CD4-positive, alpha-beta T cell treated with Interferon gamma for 1 hour (primary cell): ENCODE data around the gene KRT1.

Experiments
- DNase-seq: peaks from one replicate; pipeline ENCODE4 v3.0.0-alpha.2; 2020

KRT1 gene

GRCh38 chr12:52659395-52659794, 20.8 kb downstream of the KRT1 start:
- no peak for DNase-seq

- no peak for DNase-seq
Measured at GRCh38 chr12:52658196-52658595, 22.0 kb downstream of the KRT1 start.

- no peak for DNase-seq
Measured at GRCh38 chr12:52657250-52657902, 22.8 kb downstream of the KRT1 start.

GRCh38 chr12:52656616-52657015, 23.6 kb downstream of the KRT1 start:
- DNase-seq = no peak

DNA sequence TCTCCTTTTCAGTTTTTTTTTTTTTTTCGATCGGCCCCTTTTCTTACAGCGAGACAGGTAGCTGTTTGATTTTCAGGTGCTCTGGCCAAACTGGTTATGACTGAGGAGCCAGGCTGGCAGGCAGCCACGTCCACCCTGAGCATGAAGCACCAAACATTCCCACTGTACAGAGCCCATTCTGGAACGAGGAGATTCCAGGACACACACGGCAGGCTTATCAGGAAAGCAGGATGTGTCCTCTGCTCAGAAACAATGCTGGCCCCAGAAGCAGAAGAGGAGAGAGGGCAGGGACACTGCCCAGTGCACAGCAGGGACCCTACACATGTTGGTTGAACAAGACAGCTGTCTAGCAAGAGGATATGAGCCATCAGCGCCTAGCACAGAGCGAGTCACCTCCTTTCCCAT, 24.5 kb downstream of the KRT1 start:
- DNase-seq = no peak

DNA sequence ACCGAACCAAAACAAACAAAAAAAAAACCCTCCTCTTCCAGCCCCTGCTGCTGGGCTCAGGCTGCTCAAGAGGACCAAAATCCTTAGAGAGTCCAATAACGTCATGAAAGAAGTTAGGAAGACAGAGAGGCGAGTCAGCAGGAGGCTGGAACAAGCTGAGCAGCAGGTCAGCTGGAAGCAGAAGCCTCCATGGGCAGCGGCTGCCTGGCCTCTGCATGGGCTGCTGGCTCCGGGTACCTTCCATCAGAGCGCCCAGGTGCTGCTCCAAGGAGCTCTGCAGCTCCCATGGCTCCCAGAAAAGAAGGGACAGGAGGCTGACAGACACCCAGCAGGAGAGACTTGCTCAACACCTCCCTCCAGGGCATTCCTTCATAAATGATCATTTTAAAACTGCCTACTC, 25.0 kb downstream of the KRT1 start:
- no peak for DNase-seq

DNA sequence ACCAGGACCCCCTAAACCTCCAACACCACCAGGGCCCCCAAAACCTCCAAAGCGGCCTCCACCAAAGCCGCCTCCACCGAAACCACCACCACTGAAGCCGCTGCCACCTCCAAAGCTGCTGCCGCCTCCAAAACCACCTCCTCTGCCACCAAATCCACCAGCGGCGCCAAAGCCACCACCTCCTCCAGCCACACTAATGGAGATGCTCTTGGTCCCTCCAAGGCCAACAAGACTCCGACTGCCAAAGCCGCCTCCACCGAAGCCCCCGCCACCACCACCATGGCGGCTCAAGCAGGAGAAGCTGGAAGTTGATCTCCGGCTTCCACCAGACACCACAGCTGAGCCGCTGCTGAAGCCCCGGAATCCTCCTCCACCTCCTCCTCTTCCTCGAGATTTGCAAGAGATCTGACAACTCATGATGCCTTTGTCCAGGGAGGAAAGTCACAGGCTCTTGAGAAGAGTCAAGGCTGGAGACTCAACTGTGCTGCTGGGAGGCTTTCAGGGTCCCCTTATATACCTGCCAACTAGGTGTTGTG, 28.4 kb downstream of the KRT1 start, which contains the start of gene KRT2:
KRT2 (minus strand) TSS at position 486 of the 536 bp plus-strand sequence; CDS start at position 417, 69 bp downstream.
- no peak for DNase-seq

GRCh38 chr12:52650520-52651081, 29.6 kb downstream of the KRT1 start:
- DNase-seq = no peak

DNA sequence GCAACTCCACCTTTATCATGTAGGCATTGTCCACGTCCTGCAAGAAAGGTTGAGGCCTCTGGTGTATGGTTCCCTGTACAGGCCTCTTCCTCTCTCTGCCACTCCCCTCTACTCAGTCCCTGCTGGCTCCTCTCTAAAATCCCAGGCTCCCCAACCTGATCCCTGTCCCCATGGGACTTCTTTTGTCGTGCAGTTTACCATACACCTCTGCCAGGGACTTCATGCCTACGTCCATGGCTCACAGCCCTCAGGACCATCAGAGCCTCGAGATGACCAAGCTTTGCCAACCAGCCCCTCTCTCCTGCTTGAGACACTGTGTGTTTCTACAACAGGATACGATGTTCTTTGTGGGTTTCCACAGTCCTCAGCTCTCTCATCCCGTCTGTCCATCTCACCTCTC, 31.1 kb downstream of the KRT1 start:
- no peak for DNase-seq

DNA sequence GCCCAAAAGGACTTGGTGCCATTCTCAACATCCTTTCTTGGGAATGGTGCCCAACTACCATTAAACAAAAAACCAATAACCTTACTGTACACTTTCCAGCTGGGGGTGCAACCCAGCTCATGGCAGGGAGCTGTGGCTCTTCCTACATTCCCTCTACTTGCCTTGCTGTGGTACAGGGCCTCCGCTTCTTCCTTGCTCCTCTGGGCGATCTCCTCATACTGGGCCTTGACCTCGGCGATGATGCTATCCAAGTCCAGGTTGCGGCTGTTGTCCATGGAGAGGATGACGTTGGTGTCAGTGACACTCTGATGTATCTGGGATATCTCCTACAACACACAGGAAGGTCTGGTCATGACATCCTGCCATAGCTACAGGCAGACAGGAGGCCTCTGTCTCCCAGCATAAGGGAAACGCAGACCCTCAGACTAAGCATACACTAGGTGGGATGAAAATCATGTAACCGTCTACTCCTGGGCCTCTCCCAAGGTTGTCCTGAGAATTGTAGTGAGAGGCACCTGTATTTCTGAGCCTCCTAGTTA, 32.1 kb downstream of the KRT1 start:
- no peak for DNase-seq

DNA sequence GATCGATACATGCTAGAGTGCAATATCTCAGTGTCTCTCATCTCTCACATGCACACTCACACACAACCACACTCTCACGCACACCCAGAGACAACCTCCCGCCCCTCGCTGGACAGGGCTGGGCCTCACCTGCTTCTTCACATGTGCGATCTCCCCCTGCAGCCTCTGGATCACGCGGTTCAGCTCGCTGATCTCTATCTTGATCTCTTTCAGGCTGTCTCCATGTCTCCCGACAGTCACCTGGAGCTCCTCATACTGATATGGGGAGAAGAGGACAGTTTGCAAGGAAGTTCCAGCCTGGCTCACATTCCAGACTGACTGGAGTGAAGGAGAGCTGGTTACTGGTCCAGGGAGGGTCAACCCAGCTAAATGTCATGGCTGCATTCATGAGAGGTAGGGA, 32.6 kb downstream of the KRT1 start:
- DNase-seq = no peak

- DNase-seq = no peak
Measured at GRCh38 chr12:52646613-52647012, 33.6 kb downstream of the KRT1 start.

DNA sequence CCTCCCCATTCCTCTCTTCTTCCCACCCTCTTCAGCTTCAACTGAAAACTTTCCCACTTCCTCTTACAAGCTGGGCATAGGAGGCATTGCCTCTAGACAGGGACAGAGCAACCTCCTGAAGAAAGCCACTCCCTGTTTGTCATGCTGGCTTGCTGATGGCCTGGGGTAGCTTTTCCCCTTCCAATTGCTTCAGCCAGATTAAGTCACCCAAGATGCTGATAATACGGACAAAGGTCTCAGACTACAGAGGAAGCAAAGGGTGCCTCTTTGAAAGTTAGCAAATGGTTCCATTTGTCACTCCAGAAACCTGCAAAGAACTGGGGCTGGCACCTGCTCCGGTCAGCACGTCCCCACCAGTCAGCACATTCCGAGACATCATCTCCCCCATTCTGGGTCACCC, 34.2 kb downstream of the KRT1 start:
- DNase-seq = no peak

- DNase-seq = peak; percentile 71
Measured at GRCh38 chr12:52645120-52645761, 35.0 kb downstream of the KRT1 start.

- DNase-seq = no peak
Measured at GRCh38 chr12:52644078-52644415, 36.2 kb downstream of the KRT1 start.

DNA sequence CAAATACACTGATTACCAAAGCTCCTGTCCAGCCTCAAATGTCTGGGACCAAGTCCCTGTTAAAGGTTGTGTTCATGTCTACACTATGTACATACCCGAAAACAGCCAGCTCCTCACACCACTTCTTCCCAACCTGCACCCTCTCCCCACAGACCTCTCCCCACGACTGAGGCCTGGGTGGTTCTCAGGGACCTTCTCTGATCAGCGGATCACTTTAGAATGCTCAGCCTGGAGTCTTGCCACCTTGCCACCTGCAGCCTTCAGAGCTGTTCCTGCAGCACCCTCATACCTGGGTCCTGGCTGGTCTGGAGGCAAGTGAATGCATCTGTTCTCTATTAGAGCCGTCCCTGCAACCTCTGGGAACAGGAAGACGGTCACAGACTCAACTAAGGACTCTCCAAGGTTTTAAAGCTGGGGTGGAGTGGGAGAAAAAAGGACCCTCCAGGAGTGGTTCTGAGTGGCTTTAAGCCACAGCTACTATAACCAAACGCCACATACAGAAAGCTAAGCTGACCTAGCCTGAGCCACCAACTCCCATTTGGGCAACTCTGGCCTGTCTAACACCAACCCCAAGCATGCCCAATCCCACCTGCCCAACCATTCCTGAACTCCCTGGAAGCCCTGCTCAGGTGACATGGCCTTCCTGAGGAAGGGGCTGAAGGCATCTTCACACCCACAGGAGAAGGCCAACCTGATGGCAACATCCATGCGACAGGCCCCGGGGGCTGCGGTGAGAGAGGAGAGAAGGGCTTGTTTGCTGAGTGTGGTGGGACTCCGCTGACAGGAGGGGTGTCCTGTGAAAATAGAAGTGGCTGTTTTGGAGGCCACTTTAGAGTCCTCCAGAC, 36.8 kb downstream of the KRT1 start:
- DNase-seq = no peak

DNA sequence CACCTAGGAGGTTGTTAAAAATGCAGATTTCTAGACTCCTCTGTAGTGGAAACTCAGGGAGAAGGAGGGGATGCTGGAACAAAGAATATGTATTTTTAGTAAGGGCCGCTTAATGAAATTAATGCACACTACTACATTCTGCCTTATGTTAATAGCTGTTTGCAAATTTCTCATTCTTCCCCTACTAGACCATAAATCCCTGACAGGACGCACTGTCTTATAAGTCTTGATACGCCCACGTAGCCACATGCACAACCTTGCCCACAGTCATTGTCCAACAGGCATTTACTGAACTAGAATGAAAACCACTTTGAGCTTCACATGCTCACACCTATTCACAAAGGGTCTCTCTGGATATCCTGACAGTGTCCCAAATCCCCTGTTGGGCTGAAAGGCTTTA, 38.7 kb downstream of the KRT1 start:
- DNase-seq = no peak

- DNase-seq = no peak
Measured at GRCh38 chr12:52637299-52637698, 42.9 kb downstream of the KRT1 start.

- no peak for DNase-seq
Measured at GRCh38 chr12:52636592-52637258, 43.5 kb downstream of the KRT1 start.

DNA sequence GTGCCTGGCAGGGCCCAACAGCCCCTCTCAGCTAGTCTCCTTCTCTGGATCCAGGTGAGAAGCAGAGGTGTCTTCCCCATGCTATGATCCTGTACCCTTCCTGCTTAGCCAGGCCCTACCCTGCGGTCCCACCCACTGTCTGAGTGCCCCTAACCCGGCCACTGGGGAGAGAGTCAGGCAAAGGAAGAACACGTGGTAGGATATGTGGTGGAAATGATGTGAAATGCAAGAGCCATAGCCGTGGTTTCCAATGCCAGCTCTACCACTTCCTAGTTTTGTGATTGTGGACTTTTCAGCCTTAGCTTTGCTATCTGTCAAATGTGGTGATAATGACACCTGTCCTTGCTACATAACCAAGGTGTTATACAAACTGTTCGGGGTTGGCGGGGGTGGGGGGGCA, 44.0 kb downstream of the KRT1 start:
- DNase-seq = no peak

- no peak for DNase-seq
Measured at GRCh38 chr12:52634266-52635056, 45.7 kb downstream of the KRT1 start.

- DNase-seq = peak; percentile 10
Measured at GRCh38 chr12:52633383-52633782, 46.8 kb downstream of the KRT1 start.
